Activated B cell treated with CpG ODN at 0.5 μM for 24 hours (primary cell): ENCODE measurements around the gene ECSIT. TPM values are rescaled to one million over a fixed set of nuclear protein-coding genes. Genes with fewer than 3 reads are reported as not detected.
"Not testable (repeated sequence)": the region's sequence is repeated elsewhere in the genome, so short reads cannot be mapped to it uniquely, and the experiment has no call there.

Source experiments
- ATAC-seq: fragments of 200-7000 bp; cut with Tn5 transposase; one replicate; pipeline ENCODE4 v1.10.0; 2021; ENCODE audit warnings: low read depth, mild to moderate bottlenecking, moderate library complexity
- CTCF ChIA-PET: fragments of 350-600 bp; sonication (Branson Sonifier 250); formaldehyde crosslinking; loops from one replicate; lab custom pipeline; 2021; ENCODE audit warnings: antibody characterized with exemption; lab: Charles Lee
- POLR2A ChIA-PET: fragments of 350-600 bp; sonication (Branson Sonifier 250); formaldehyde crosslinking; loops from one replicate; lab custom pipeline; 2021; ENCODE audit warnings: antibody characterized with exemption; lab: Charles Lee
- DNase-seq: peaks from one replicate; pipeline ENCODE4 v3.0.0; 2022
- H3K27ac Mint-ChIP-seq: one replicate; pipeline ENCODE4 v1.8.0; 2020; ENCODE audit warnings: mixed read lengths
- H3K27me3 Mint-ChIP-seq: one replicate; pipeline ENCODE4 v1.8.0; 2021; ENCODE audit warnings: mixed read lengths
- H3K36me3 Mint-ChIP-seq: one replicate; pipeline ENCODE4 v1.8.0; 2021; ENCODE audit warnings: low read depth, mixed read lengths
- H3K4me1 Mint-ChIP-seq: one replicate; pipeline ENCODE4 v1.8.0; 2021; ENCODE audit warnings: mixed read lengths
- H3K4me3 Mint-ChIP-seq: one replicate; pipeline ENCODE4 v1.8.0; 2020; ENCODE audit warnings: mild to moderate bottlenecking, mixed read lengths
- H3K9me3 Mint-ChIP-seq: one replicate; pipeline ENCODE4 v1.8.0; 2020; ENCODE audit warnings: mixed read lengths
- CTCF ChIP-seq: fragments of 200-600 bp; IDR thresholded peaks from one replicate; pipeline ENCODE4 v1.8.0; 2022; ENCODE audit warnings: antibody characterized with exemption, mild to moderate bottlenecking
- intact Hi-C: fragments of 100-400 bp; cut with micrococcal nuclease; formaldehyde crosslinking; loops from one replicate; pipeline ENCODE4 v1.15.1; 2024
- total RNA-seq: library from RNA; stranded (reverse); gene quantifications from 2 replicates; pipeline ENCODE4 v1.2.3, GENCODE V29; 2022

Gene ECSIT
- total RNA-seq = 49.3 and 54.2 TPM in 2 replicates

GRCh38 chr19:11528551-11529341 is at the start of gene ECSIT:
Gene ECSIT (minus strand): TSS chr19:11529134. CDS start chr19:11519170, 9,964 bp downstream.
- TF ChIP-seq CTCF = no peak
- peaks cover 13% of the 10 kb centered on the region for H3K4me1 Mint-ChIP-seq
- H3K27me3 Mint-ChIP-seq = no peaks in the 10 kb centered on the region
- ChIA-PET CTCF (interaction anchor here (1.3 kb wide), 1 partner anchor 153 kb away, joined by 4 read pairs; no protein-coding TSS in a partner anchor), POLR2A (interaction anchor here (0.6 to 2.3 kb wide), 13 partner anchors 19 to 154 kb away, joined by 3 to 20 read pairs (median 3); partner anchors contain the start of genes ELOF1, SWSAP1 and ZNF653)
- H3K9me3 Mint-ChIP-seq = no peaks in the 10 kb centered on the region
- ATAC-seq (peak; percentile 99), DNase-seq (peak; percentile 81)
- intact Hi-C loops = loop anchor here (1.0 to 2.0 kb wide), 4 partner anchors 23 to 93 kb away; partner anchors contain the start of genes ODAD3, PRKCSH, ZNF627 and ZNF653
- H3K36me3 Mint-ChIP-seq = peaks cover 12% of the 10 kb centered on the region
- H3K27ac Mint-ChIP-seq = peak within 1 kb of the TSS; percentile 89
- peak within 1 kb of the TSS; percentile 93 for H3K4me3 Mint-ChIP-seq

- ChIA-PET CTCF (interaction anchor here (1.3 kb wide), 1 partner anchor 17 kb away, joined by 3 read pairs; no protein-coding TSS in a partner anchor), POLR2A (interaction anchor here (0.5 to 10.3 kb wide), 6 partner anchors 6 to 41 kb away, joined by 3 to 314 read pairs (median 6); partner anchors contain the start of gene ELOF1)
- no peak for TF ChIP-seq CTCF
- intact Hi-C loops = no loop called here
- H3K9me3 Mint-ChIP-seq = no peaks in the 10 kb centered on the region
- H3K27me3 Mint-ChIP-seq = no peaks in the 10 kb centered on the region
- peak within 1 kb of the TSS; percentile 82 for H3K27ac Mint-ChIP-seq
- H3K36me3 Mint-ChIP-seq = peaks cover 13% of the 10 kb centered on the region
- no peak for DNase-seq
- H3K4me1 Mint-ChIP-seq = peaks cover 85% of the 10 kb centered on the region
- no peak for ATAC-seq
- H3K4me3 Mint-ChIP-seq = peak within 1 kb of the TSS; percentile 81
These were observed 48.7 kb upstream of the ECSIT start, which contains the start of gene ACP5 for GRCh38 chr19:11577451-11578257. Gene ACP5 (minus strand): TSS chr19:11577645. CDS start chr19:11577317, 328 bp downstream.

DNA sequence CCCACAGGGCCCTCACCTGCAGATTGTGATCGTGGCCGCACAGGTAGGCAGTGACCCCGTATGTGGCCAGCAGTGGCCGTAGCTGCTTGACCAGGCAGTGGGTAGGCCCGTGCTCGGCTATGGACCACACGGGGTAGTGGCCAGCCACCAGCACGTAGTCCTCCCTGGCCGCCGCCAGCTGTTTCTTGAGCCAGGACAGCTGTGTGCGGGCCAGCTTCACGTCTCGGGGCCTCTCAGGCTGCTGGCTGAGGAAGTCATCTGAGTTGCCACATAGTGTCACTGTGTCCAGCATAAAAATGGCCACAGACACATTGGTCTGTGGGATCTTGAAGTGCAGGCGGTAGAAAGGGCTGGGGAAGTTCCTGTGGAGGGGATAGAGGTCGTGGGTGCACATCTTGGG is 47.3 kb upstream of the ECSIT start:
- intact Hi-C loops = no loop called here
- no peak for DNase-seq
- CTCF ChIA-PET = no interaction called here
- H3K4me3 Mint-ChIP-seq = no peak overlapping the region
- H3K36me3 Mint-ChIP-seq = peaks cover 13% of the 10 kb centered on the region
- no peak for TF ChIP-seq CTCF
- H3K4me1 Mint-ChIP-seq = peaks cover 76% of the 10 kb centered on the region
- H3K27ac Mint-ChIP-seq = peak overlapping the region; percentile 19
- POLR2A ChIA-PET = interaction anchor here (0.5 to 9.2 kb wide), 7 partner anchors 6 to 1073 kb away, joined by 3 to 314 read pairs (median 3); partner anchors contain the start of genes ACP5 and KEAP1
- no peaks in the 10 kb centered on the region for H3K27me3 Mint-ChIP-seq
- ATAC-seq = no peak
- no peaks in the 10 kb centered on the region for H3K9me3 Mint-ChIP-seq

GRCh38 chr19:11574689-11575088 is 45.8 kb upstream of the ECSIT start:
- intact Hi-C loops = no loop called here
- Mint-ChIP-seq H3K36me3 (peaks cover 13% of the 10 kb centered on the region), H3K9me3 (no peaks in the 10 kb centered on the region), H3K4me3 (peak overlapping the region; percentile 28), H3K27me3 (no peaks in the 10 kb centered on the region), H3K27ac (peak overlapping the region; percentile 82), H3K4me1 (peaks cover 71% of the 10 kb centered on the region)
- TF ChIP-seq CTCF = no peak
- CTCF ChIA-PET = interaction anchor here (0.8 kb wide), 1 partner anchor 14 kb away, joined by 3 read pairs; no protein-coding TSS in a partner anchor
- ATAC-seq (peak; percentile 42), DNase-seq (no peak)
- POLR2A ChIA-PET = interaction anchor here (0.7 to 9.2 kb wide), 6 partner anchors 8 to 16 kb away, joined by 4 to 314 read pairs (median 6); partner anchors contain the start of genes ACP5 and ELOF1

DNA sequence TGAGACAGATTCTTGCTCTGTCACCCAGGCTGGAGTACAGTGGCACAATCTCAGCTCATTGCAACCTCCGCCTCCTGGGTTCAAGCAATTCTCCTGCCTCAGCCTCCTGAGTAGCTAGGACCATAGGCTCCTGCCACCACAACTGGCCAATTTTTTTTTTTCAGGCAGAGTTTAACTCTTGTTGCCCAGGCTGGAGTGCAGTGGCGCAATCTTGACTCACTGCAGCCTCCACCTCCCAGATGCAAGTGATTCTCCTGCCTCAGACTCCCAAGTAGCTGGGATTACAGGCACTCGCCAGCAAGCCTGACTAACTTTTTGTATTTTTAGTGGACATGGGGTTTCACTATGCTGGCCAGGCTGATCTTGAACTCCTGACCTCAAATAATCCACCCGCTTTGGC is 44.8 kb upstream of the ECSIT start:
- peak overlapping the region; percentile 65 for H3K27ac Mint-ChIP-seq
- ATAC-seq, DNase-seq, H3K4me3 Mint-ChIP-seq, H3K9me3 Mint-ChIP-seq, CTCF ChIA-PET, H3K27me3 Mint-ChIP-seq, intact Hi-C loops: not testable (repeated sequence)
- peaks cover 72% of the 10 kb centered on the region for H3K4me1 Mint-ChIP-seq
- POLR2A ChIA-PET = interaction anchor here (0.5 to 9.2 kb wide), 3 partner anchors 9 to 1183 kb away, joined by 3 to 314 read pairs (median 6); partner anchors contain the start of gene ACP5
- peaks cover 13% of the 10 kb centered on the region for H3K36me3 Mint-ChIP-seq

GRCh38 chr19:11573354-11573753 is 44.4 kb upstream of the ECSIT start:
- H3K4me3 Mint-ChIP-seq, H3K9me3 Mint-ChIP-seq, DNase-seq, ATAC-seq, H3K27me3 Mint-ChIP-seq, intact Hi-C loops: not testable (repeated sequence)
- ChIA-PET CTCF (interaction anchor here (1.0 kb wide), 1 partner anchor 12 kb away, joined by 3 read pairs; no protein-coding TSS in a partner anchor), POLR2A (interaction anchor here (1.4 to 9.2 kb wide), 2 partner anchors 9 to 15 kb away, joined by 6 to 314 read pairs; partner anchors contain the start of genes ACP5 and ELOF1)
- Mint-ChIP-seq H3K36me3 (peaks cover 13% of the 10 kb centered on the region), H3K4me1 (peaks cover 74% of the 10 kb centered on the region), H3K27ac (peak overlapping the region; percentile 65)
